COLO829 (cell line): ENCODE data around the gene TCIRG1.
A peak's percentile ranks its signal among the peaks of the same experiment; 100 is the strongest.

Experiments
- DNase-seq: peaks from one replicate; pipeline ENCODE4 v3.0.0; 2012; ENCODE audit warnings: low spot score

TCIRG1 gene

DNA sequence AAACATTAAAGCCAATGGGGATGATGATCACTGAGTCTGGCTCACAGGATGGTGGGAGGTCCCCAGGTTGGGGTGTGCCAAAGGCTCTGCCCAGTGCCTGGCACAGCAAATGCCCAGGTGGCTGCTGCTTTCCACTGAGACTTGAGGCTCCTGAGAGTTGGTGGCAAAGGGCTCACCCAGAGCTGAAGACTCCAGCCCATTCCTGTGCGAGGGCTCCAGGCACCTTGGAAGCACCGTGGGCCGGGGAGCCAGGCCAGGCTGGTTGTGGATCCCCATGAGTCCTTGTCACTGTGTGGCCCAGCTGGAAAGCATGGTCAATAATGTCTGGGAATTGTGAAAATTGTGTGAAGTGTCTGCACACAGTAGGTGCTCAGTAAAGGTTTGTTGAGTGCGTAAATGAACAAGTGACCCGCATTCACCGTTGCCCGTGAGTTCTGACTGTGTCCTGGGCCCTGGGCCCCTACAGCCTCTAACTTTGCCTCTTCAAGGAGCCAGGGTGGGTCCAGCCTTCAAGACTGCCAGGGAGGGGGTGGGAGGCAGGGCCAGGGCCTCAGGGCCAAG is 32.1 kb upstream of the TCIRG1 start:
- DNase-seq = no peak

DNA sequence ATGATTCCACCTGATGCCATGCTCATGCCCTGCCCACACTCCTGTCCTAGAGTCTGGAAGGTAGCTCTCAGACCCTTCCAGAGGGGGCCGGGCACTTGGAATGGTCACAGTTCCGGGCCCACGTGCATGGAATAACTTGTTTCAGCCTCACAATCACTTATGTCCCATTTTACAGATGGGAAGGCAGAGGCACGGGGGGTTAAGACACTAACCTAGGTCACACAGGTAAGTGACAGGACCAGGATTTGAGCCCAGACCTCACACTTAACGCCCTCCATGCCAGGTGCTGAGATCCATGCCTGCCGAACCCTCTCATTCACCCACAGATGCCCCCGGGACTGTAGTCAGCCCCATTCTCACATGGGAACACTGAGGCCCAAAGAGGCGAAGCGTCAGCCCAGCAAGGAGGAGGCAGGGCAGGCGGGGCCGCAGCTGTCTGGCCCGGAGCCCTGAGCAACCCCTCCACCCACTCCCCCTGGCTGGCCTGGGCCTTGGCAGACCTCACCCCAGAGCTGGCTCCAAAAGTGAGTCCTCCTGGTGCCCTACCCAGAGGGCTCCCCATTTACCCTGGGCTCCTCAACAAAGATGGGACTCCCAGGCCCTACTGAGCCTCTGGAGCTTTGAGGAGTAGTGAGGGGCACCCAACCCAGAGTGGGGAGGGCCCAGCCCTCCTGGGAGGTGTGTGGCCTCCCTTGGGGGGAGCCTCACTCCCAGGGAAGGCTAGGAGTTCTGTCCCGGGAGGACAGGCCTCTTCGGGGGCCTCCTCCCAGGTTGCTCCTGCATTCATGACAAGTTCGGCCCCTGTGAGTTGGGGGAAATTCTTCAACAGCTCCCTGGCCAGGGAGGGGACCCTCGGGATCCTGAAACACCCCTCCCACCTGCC is 31.1 kb upstream of the TCIRG1 start:
- DNase-seq = no peak

GRCh38 chr11:68008381-68009337 is 30.2 kb upstream of the TCIRG1 start:
- DNase-seq = no peak

DNA sequence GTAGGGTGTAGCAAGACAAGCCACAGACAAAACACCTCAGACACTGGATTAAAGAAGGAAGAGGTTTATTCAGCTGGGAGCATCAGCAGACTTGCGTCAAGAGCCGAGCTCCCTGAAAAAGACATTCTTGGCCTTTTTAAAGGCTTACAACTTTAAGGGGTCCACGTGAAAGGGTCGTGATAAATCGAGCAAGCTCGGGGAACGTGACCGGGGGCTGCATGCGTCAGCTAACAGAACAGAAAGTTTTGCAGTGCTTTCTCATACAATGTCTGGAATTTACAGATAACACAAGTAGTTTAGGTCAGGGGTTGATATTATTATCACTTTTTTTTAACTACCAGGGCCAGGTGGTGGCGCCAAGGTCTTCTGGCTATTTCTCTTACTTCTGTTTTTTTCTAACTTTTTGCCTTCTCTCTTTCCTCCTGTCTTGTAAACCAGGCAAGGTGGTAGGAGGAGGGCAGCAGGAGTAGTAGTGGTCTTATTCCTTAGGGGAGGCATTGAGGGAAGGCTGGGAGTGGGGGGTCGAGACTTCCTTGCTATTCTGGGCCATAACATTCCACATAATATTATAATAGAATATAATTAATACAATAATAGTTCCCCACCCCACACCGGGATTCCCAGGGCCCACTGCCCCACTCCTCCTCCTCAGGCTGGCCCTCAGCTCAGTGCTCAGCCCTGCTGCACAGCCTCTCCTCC is 29.3 kb upstream of the TCIRG1 start:
- no peak for DNase-seq

DNA sequence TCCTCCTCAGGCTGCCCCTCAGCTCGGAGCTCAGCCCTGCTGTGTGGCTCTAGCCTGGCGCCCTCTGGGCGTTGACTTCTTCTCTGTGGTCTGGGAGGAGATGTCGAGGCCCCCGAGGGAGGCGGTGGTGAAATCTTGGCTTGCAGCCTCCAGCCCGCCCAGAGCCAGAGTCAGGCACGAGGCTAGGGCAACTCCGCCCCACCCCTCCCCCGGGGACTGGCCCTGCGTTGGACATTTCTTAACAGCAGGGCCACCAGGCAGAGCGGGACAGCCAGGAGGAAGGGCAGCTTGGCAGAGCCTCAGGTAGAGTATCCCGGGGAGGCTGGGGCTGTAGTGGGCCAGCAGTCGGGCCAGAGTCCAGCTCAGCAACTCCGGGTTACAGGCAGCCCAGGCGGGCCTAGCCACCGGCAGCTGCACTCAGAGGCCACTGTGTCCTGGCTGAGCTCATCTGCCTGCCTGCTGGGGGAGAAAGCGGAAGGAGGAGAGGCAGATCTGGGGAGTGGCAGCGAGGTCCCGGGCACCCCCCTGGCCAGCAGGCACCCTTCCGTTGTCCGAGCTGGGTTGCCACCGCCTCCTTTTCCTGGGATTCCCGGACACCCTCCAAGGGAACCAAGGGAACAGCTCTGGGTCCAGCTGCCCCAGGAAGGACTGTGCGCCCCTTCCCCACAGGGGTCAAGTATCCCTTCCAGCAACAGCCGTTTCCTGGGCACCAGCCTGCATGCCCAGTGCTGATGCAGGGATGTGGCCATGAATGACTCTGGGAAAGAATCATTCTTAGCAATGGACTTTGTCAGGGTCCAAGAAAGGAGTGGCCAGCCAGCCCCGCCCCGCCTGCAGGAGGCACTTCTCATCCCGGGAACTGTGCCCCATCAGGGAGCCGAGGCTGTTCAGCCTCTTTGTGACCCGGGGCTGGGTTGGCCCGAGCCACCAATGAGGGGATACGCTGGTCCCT is 28.5 kb upstream of the TCIRG1 start, which contains the start of gene ALDH3B1:
TSS of gene ALDH3B1 (plus strand) at position 238 of the 952 bp plus-strand sequence. CDS start 4,971 bp downstream, outside the sequence.
- DNase-seq = peak; percentile 67

GRCh38 chr11:68011051-68011943 is 27.5 kb upstream of the TCIRG1 start:
- DNase-seq = no peak

- no peak for DNase-seq
These were observed 26.6 kb upstream of the TCIRG1 start for GRCh38 chr11:68012044-68012842.

DNA sequence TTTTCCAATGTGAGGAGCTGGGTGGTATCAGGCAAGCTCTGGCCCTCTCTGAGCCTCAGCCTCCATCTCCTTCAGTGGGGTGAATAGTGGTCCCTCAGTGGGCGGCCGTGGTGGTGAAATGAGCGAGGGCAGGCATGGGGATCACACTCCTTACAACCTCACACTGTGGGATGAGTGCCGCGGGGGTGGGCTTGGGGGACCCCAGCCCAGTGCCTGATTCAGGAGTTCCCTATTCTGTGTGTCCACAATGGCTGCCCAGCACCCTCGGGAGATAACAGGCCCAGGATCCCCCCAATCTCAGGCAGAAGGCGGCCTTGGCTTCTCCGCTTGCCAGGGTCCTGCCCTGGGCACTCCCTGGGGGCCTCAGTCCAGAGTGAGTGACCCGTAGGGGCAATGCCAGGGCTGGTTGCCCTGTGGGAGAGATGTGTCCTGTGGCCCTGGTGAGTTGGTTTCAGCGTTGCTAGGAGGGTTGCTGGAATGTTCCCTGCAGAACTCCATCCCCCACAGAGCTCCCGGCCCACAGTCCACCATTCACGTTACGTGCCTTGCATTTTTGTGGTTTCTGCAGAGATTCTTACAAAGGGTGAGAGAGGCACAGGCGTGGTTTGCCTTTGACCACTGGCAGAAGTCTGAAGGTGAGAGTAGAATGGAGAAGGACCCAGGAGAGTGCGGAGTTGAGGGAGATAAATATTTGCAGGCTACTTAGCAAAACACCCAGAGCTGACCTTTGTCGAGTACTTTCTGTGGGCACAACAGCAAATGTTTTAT is 25.8 kb upstream of the TCIRG1 start:
- peak; percentile 76 for DNase-seq

DNA sequence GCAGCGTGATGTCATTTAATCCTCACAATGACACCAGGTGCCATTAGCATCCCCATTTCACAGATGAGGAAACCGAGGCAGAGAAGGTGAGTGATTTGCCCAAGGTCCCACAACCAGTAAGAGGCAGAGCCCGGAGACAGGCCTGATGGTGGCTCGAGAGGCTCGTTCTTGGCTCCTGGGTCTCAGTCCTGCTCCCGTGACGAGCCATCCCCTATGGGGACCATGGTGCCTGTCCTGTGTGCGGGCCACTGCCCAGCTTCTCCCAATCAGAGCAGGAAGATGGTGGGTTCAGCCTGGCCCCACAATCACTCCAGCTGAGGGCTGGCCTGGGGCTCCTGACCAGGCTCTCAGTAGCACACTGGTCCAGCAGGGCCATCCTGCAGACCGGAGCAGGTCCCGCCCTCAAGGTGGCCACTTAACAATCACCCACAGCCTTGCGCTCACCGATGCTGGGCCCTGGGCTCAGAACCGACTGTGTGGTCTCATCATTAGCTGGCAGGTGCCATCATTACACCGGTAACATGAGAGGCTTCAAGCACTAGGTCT is 25.1 kb upstream of the TCIRG1 start:
- no peak for DNase-seq

- DNase-seq = no peak
These were observed 24.5 kb upstream of the TCIRG1 start for GRCh38 chr11:68014157-68014946.

DNA sequence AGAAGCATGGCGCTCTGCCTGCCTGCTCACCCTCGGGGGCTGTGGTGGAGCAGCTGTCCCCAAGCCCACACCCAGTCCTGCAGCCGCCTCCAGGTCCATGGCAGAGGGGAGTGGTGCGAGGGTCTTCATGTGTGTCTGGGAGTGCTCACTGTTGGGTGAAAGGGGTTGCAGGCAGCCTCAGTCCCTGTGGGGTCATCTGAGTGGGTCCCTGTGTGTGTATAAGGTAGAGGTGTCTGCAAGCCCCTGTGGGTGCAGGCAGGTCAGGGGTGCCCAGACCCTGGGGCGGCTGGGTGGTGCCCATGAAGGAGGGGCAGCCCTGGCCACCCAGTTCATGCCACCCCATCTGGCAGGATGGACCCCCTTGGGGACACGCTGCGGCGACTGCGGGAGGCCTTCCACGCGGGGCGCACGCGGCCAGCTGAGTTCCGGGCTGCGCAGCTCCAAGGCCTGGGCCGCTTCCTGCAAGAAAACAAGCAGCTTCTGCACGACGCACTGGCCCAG is 23.8 kb upstream of the TCIRG1 start:
- no peak for DNase-seq

- no peak for DNase-seq
These were observed 23.4 kb upstream of the TCIRG1 start for GRCh38 chr11:68015467-68015866.

DNA sequence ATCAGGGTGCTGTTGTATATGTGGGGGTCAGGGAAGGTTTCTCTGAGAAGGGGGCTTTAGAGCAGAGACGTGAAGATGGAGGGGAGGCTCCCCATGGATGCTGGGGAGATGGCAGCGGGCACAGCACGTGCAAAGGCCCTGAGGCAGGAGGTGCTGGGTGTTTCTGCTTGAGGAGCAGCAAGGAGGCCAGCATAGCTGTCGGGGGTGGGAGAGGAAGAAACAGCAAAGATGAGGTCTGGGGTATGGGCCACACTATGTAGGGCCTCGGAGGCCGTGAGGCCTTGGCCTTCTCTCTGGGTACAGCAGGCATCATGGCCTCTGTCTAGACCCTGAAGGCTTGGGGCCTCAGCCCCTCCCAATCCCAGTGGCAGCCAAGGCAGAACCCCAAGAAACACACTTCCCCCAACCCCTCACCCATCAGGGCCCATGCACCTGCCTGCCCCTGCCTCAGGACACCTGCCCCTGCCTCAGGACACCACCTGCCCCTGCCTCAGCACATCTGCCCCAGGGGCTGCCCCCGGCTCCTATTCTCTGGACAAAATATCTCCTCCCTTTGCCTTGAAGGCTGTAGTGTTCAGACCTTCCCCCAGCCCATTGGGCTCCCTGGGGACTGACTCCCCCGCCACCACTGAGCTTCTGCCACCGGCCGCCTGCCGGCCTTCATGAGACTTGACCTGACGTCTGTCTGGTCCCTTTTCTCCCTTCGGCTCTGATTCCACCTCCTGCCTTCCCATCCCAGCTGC is 22.5 kb upstream of the TCIRG1 start:
- no peak for DNase-seq

DNA sequence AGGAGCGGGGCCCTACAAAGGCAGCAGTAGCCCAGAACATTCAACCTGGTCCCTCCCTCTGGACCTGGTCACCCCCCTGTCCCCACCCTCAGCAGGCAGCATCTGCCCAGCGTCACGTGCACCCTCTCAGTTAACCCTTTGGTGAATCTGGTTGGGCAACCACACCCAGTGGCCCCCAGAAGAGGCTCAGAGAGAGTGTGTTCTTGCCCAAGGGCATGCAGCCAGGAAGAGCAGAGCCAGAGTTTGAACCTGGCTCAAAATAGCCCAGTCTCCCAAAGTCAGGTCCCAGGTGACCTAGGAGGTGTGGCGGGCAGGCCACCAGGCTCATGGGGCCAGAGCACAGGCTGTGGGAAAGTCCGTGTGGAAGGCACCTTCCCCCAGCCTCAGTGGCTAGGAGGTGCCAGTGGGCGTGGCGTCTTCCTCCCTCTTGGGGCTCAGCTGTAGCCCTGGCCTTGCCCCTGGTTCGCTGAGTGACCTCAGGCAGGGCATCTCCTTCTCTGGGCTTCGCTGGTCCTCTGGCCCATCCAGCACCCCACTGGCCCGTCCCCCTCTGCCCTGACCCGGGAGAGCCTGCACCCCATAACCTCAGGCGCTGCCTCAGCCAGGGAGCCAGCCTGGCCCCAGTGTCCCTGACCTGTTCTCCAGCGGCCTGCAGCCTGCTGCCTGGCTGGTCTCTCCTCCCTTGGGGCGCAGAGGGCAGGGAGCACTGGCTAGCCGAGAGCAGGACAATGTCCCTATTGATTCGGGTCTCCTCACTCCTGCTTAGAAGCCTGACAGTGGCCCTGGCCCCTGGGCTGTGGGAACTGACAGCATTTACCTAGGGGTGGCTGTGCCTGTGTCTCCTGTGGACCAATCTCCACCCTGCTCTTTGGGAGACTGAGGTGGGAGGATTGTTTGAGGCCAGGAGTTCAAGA is 21.7 kb upstream of the TCIRG1 start:
- peak; percentile 69 for DNase-seq
